ENCODE measurements around the gene IGSF21.

The IGSF21 gene

GRCh38 chr1:18278946-18279345, 171.3 kb downstream of the IGSF21 start:
- no peak for DNase-seq

- DNase-seq: no peak
These were observed 171.9 kb downstream of the IGSF21 start for GRCh38 chr1:18279351-18280074.

- no peak for DNase-seq
These were observed 173.4 kb downstream of the IGSF21 start for GRCh38 chr1:18280956-18281355.

- no peak for DNase-seq
These were observed 175.4 kb downstream of the IGSF21 start for GRCh38 chr1:18282851-18283600.

- no peak for DNase-seq
These were observed 176.2 kb downstream of the IGSF21 start for GRCh38 chr1:18283601-18284385.

GRCh38 chr1:18284805-18285537, 177.4 kb downstream of the IGSF21 start:
- no peak for DNase-seq

- no peak for DNase-seq
These were observed 177.9 kb downstream of the IGSF21 start for GRCh38 chr1:18285538-18285924.

- no peak for DNase-seq
These were observed 181.1 kb downstream of the IGSF21 start for GRCh38 chr1:18288722-18289121.

- no peak for DNase-seq
These were observed 182.0 kb downstream of the IGSF21 start for GRCh38 chr1:18289597-18289996.

- no peak for DNase-seq
These were observed 183.3 kb downstream of the IGSF21 start for GRCh38 chr1:18290740-18291412.

- no peak for DNase-seq
These were observed 184.9 kb downstream of the IGSF21 start for GRCh38 chr1:18292531-18292930.

- DNase-seq: no peak
These were observed 185.7 kb downstream of the IGSF21 start for GRCh38 chr1:18293291-18293690.

- no peak for DNase-seq
These were observed 187.0 kb downstream of the IGSF21 start for GRCh38 chr1:18294437-18295176.

GRCh38 chr1:18297896-18298648, 190.5 kb downstream of the IGSF21 start:
- DNase-seq: no peak

GRCh38 chr1:18299441-18300338, 192.1 kb downstream of the IGSF21 start:
- DNase-seq: peak; percentile 20

GRCh38 chr1:18300376-18300775, 192.8 kb downstream of the IGSF21 start:
- DNase-seq: no peak

GRCh38 chr1:18302788-18303413, 195.3 kb downstream of the IGSF21 start:
- DNase-seq: no peak

GRCh38 chr1:18304151-18304869, 196.7 kb downstream of the IGSF21 start:
- no peak for DNase-seq
